GM19240 (cell line): ENCODE data around the gene PPT1.
A peak's percentile ranks its signal among the peaks of the same experiment; 100 is the strongest.

ENCODE experiments used
- DNase-seq: peaks from one replicate; pipeline ENCODE4 v3.0.0; 2011; ENCODE audit warnings: low spot score; ENCODE audit not compliant: insufficient read length

The PPT1 gene

GRCh38 chr1:40032240-40032891, 64.7 kb downstream of the PPT1 start:
- peak; percentile 10 for DNase-seq

GRCh38 chr1:40030528-40031135, 66.4 kb downstream of the PPT1 start:
- DNase-seq: no peak

- no peak for DNase-seq
Observed at GRCh38 chr1:40029608-40030007, 67.4 kb downstream of the PPT1 start.

GRCh38 chr1:40027647-40028046, 69.4 kb downstream of the PPT1 start:
- no peak for DNase-seq

- DNase-seq: no peak
Observed at GRCh38 chr1:40024671-40025070, 72.4 kb downstream of the PPT1 start.

- no peak for DNase-seq
Observed at GRCh38 chr1:40023379-40023944, 73.6 kb downstream of the PPT1 start.
